Skeletal muscle tissue (tissue), 4 donors: ENCODE measurements around the gene ABLIM1. TPM values are rescaled to one million over a fixed set of nuclear protein-coding genes. Genes with fewer than 3 reads are reported as not detected.

Experiments
- H3K27ac ChIP-seq: one replicate; pipeline ENCODE4 v1.7.0; 2013; ENCODE audit warnings: mild to moderate bottlenecking, low read depth, low read length, inconsistent platforms
- H3K27me3 ChIP-seq, 3 donors: one replicate each; pipeline ENCODE4 v1.7.0; 2013; ENCODE audit warnings: low read length in 3 of 3; ENCODE audit not compliant: control insufficient read depth in 3 of 3, insufficient read depth in 3 of 3
- H3K36me3 ChIP-seq, 3 donors: one replicate each; pipeline ENCODE4 v1.7.0; 2013; ENCODE audit warnings: low read length in 3 of 3; ENCODE audit not compliant: control insufficient read depth in 3 of 3, insufficient read depth in 3 of 3
- H3K4me1 ChIP-seq, 3 donors: one replicate each; pipeline ENCODE4 v1.7.0; 2013; ENCODE audit warnings: low read length in 3 of 3, mild to moderate bottlenecking in 3 of 3; ENCODE audit not compliant: control insufficient read depth in 3 of 3, insufficient read depth in 3 of 3
- H3K4me3 ChIP-seq, 3 donors: one replicate each; pipeline ENCODE4 v1.7.0; 2013; ENCODE audit warnings: low read length in 3 of 3
- H3K9ac ChIP-seq, 3 donors: one replicate each; pipeline ENCODE4 v1.7.0; 2013; ENCODE audit warnings: low read length in 3 of 3, mild to moderate bottlenecking in 3 of 3, moderate library complexity in 2 of 3, low read depth in 1 of 3
- H3K9me3 ChIP-seq, 3 donors: one replicate each; pipeline ENCODE4 v1.7.0; 2013; ENCODE audit warnings: low read length in 3 of 3; ENCODE audit not compliant: control insufficient read depth in 3 of 3
- total RNA-seq: library from RNA; depleted of rRNA; stranded (reverse); fragments of >200 nt; gene quantifications from one replicate; pipeline ENCODE4 v1.2.3, GENCODE V29; 2014
- donor health status: Osteomylitis.

Gene ABLIM1
- total RNA-seq, 1 donor from 2014 or later, result 34.4 TPM

- no peak overlapping the region for H3K4me3 ChIP-seq
Observed at GRCh38 chr10:114402233-114402632, 255.8 kb downstream of the ABLIM1 start.

GRCh38 chr10:114401195-114401791 is 256.8 kb downstream of the ABLIM1 start:
- peaks cover 15 to 36% (median 33%) of the 10 kb centered on the region in 3 donors for H3K27me3 ChIP-seq
- no peak overlapping the region for H3K9ac ChIP-seq
- no peaks in the 10 kb centered on the region for H3K9me3 ChIP-seq
- no peak overlapping the region for H3K27ac ChIP-seq
- H3K4me1 ChIP-seq, result peaks cover 24 to 37% (median 30%) of the 10 kb centered on the region in 3 donors
- H3K4me3 ChIP-seq, result no peak overlapping the region
- no peaks in the 10 kb centered on the region for H3K36me3 ChIP-seq

More at GRCh38 chr10:114402233-114402632, 255.8 kb downstream of the ABLIM1 start:
- H3K9me3 ChIP-seq, result no peaks in the 10 kb centered on the region
- H3K27me3 ChIP-seq, result peaks cover 15 to 34% (median 33%) of the 10 kb centered on the region in 3 donors
- H3K9ac ChIP-seq, result no peak overlapping the region
- H3K4me1 ChIP-seq, result peaks cover 24 to 37% (median 29%) of the 10 kb centered on the region in 3 donors
- H3K36me3 ChIP-seq, result no peaks in the 10 kb centered on the region
- no peak overlapping the region for H3K27ac ChIP-seq

- H3K27me3 ChIP-seq, result peaks cover 15 to 36% (median 36%) of the 10 kb centered on the region in 3 donors
- peak overlapping the region; percentile 38 for H3K27ac ChIP-seq
- H3K4me1 ChIP-seq, result peaks cover 24 to 37% (median 31%) of the 10 kb centered on the region in 3 donors
Observed at GRCh38 chr10:114400091-114400490, 258.0 kb downstream of the ABLIM1 start.

GRCh38 chr10:114399576-114399975 is 258.5 kb downstream of the ABLIM1 start:
- peak overlapping the region; percentile 38 for H3K27ac ChIP-seq
- no peak overlapping the region for H3K4me3 ChIP-seq
- peaks cover 18 to 39% (median 36%) of the 10 kb centered on the region in 3 donors for H3K27me3 ChIP-seq
- no peak overlapping the region for H3K9ac ChIP-seq
- no peaks in the 10 kb centered on the region for H3K36me3 ChIP-seq
- H3K4me1 ChIP-seq, result peaks cover 24 to 34% (median 28%) of the 10 kb centered on the region in 3 donors
- H3K9me3 ChIP-seq, result no peaks in the 10 kb centered on the region

More at GRCh38 chr10:114400091-114400490, 258.0 kb downstream of the ABLIM1 start:
- H3K4me3 ChIP-seq, result no peak overlapping the region
- H3K9ac ChIP-seq, result no peak overlapping the region
- H3K36me3 ChIP-seq, result no peaks in the 10 kb centered on the region
- H3K9me3 ChIP-seq, result no peaks in the 10 kb centered on the region

- Histone ChIP-seq H3K27ac (no peak overlapping the region), H3K36me3 (no peaks in the 10 kb centered on the region), H3K9me3 (no peaks in the 10 kb centered on the region), H3K27me3 (peaks cover 20 to 36% (median 35%) of the 10 kb centered on the region in 3 donors), H3K4me3 (no peak overlapping the region), H3K9ac (no peak overlapping the region), H3K4me1 (peaks cover 19 to 34% (median 24%) of the 10 kb centered on the region in 3 donors)
Observed at GRCh38 chr10:114398587-114399331, 259.3 kb downstream of the ABLIM1 start.

GRCh38 chr10:114397651-114398145 is 260.4 kb downstream of the ABLIM1 start:
- H3K4me1 ChIP-seq, result peaks cover 19 to 32% (median 19%) of the 10 kb centered on the region in 3 donors
- peak overlapping the region; percentile 40 for H3K27ac ChIP-seq
- peak overlapping the region in 1 of 3 donors; percentile 23 for H3K9ac ChIP-seq
- peak overlapping the region in 1 of 3 donors; percentile 38 for H3K4me3 ChIP-seq
- no peaks in the 10 kb centered on the region for H3K36me3 ChIP-seq
- H3K27me3 ChIP-seq, result peaks cover 12 to 30% (median 29%) of the 10 kb centered on the region in 3 donors
- no peaks in the 10 kb centered on the region for H3K9me3 ChIP-seq

- H3K27ac ChIP-seq, result no peak overlapping the region
- peaks cover 18 to 34% (median 22%) of the 10 kb centered on the region in 3 donors for H3K4me1 ChIP-seq
- peaks cover 11 to 27% (median 20%) of the 10 kb centered on the region in 3 donors for H3K27me3 ChIP-seq
- no peak overlapping the region for H3K4me3 ChIP-seq
- H3K9me3 ChIP-seq, result no peaks in the 10 kb centered on the region
- no peaks in the 10 kb centered on the region for H3K36me3 ChIP-seq
- no peak overlapping the region for H3K9ac ChIP-seq
Observed at GRCh38 chr10:114396464-114396863, 261.6 kb downstream of the ABLIM1 start.

GRCh38 chr10:114395366-114396022 is 262.6 kb downstream of the ABLIM1 start:
- no peaks in the 10 kb centered on the region for H3K36me3 ChIP-seq
- peaks cover 14 to 32% (median 18%) of the 10 kb centered on the region in 3 donors for H3K4me1 ChIP-seq
- no peak overlapping the region for H3K9ac ChIP-seq
- H3K4me3 ChIP-seq, result no peak overlapping the region
- no peaks in the 10 kb centered on the region for H3K9me3 ChIP-seq
- H3K27ac ChIP-seq, result no peak overlapping the region
- peaks cover 11 to 23% (median 14%) of the 10 kb centered on the region in 3 donors for H3K27me3 ChIP-seq

GRCh38 chr10:114394531-114394930 is 263.5 kb downstream of the ABLIM1 start:
- Histone ChIP-seq H3K4me3 (no peak overlapping the region), H3K36me3 (no peaks in the 10 kb centered on the region), H3K27ac (no peak overlapping the region), H3K27me3 (peaks cover 7 to 17% (median 11%) of the 10 kb centered on the region in 3 donors), H3K9me3 (no peaks in the 10 kb centered on the region), H3K9ac (no peak overlapping the region), H3K4me1 (peaks cover 9 to 26% (median 22%) of the 10 kb centered on the region in 3 donors)
